Small intestine (tissue), 7 donors: ENCODE results near the gene DIS3L2. TPM values are rescaled to one million over a fixed set of nuclear protein-coding genes. Genes with fewer than 3 reads are reported as not detected.
A peak's percentile ranks its signal among the peaks of the same experiment; 100 is the strongest.

Experiments
- DNase-seq, 2 donors: peaks; one replicate each; pipeline versions ENCODE4 v3.0.0 to v3.0.0-alpha.2; 2013
- FAIRE-seq: peaks from 2 replicates; lab custom pipeline; 2012; peaks lifted over from hg19 to GRCh38; lab: Jason Lieb, UNC
- H3K27ac ChIP-seq, 3 donors: one replicate each; pipeline ENCODE4 v1.5.1; 2013; ENCODE audit warnings: low read length in 2 of 3, mild to moderate bottlenecking in 2 of 3, control low read depth in 1 of 3, inconsistent platforms in 1 of 3, low read depth in 1 of 3, moderate library complexity in 1 of 3
- H3K27me3 ChIP-seq, 3 donors: one replicate each; pipeline ENCODE4 v1.6.1; 2013; ENCODE audit warnings: low read length in 3 of 3, inconsistent platforms in 1 of 3; ENCODE audit not compliant: control insufficient read depth in 3 of 3, insufficient read depth in 3 of 3
- H3K36me3 ChIP-seq, 3 donors: one replicate each; pipeline ENCODE4 v1.6.1; 2013; ENCODE audit warnings: low read length in 3 of 3, inconsistent platforms in 1 of 3, low read depth in 1 of 3, mild to moderate bottlenecking in 1 of 3, moderate library complexity in 1 of 3; ENCODE audit not compliant: control insufficient read depth in 3 of 3, insufficient read depth in 2 of 3
- H3K4me1 ChIP-seq, 3 donors: one replicate each; pipeline ENCODE4 v1.6.1; 2013; ENCODE audit warnings: low read length in 2 of 3, inconsistent platforms in 1 of 3, low read depth in 1 of 3, mild to moderate bottlenecking in 1 of 3, moderate library complexity in 1 of 3; ENCODE audit not compliant: control insufficient read depth in 3 of 3, insufficient read depth in 2 of 3
- H3K4me3 ChIP-seq, 3 donors: one replicate each; pipeline ENCODE4 v1.5.1; 2013; ENCODE audit warnings: low read length in 3 of 3, control low read depth in 1 of 3, inconsistent platforms in 1 of 3, low read depth in 1 of 3, mild to moderate bottlenecking in 1 of 3, moderate library complexity in 1 of 3
- H3K9me3 ChIP-seq, 2 donors: one replicate each; pipeline ENCODE4 v1.6.1; 2013; ENCODE audit warnings: low read depth in 1 of 2, low read length in 1 of 2; ENCODE audit not compliant: control insufficient read depth in 2 of 2, insufficient read depth in 1 of 2
- WGBS, 3 donors: extraction: QIAGEN DNeasy Blood & Tissue Kit; methylation state at CpG; one replicate each; pipeline ENCODE4 v1.1.7; 2013; 5-methylcytosine and 5-hydroxymethylcytosine counted together
- polyA plus RNA-seq, 4 donors: library from polyadenylated mRNA; stranded (reverse) in 3 of 4; unstranded in 1 of 4; fragments of 200-250 nt in 3 of 4; fragments of 120-200 nt in 1 of 4; gene quantifications; one replicate each; pipeline versions ENCODE4 v1.2.1 to v1.2.3, GENCODE V29; 2013
- donor health status: healthy with polysubstance abuse.
- donor health status: control.
- donor health status: control.
- donor health status: Bipolar disorder and iron deficiency.
- donor health status: healthy.

Gene DIS3L2
- polyA plus RNA-seq, 4 donors = 8.3 to 22.1 (median 11.8) TPM

DNA sequence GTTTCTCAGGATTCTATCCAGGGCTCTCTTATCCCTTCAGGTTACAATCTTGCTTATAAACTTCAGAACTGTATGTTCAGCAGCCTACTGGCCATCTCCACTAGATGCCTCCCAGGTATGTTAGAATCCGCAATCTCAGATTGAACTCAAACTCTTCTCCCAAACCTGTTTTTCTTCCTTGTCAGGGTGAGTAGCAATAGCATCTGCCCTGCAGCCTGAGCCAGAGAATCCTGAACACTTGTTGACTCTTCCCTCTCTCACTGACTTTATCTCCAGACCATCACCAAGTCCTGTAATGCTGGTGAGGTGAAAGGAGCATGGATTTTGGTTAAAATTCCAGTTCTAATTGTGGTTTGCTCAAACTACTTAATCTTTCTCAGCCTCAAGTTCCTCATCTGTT lies 334.5 kb downstream of the DIS3L2 start:
- Histone ChIP-seq H3K27me3 (no peaks in the 10 kb centered on the region), H3K4me1 (no peaks in the 10 kb centered on the region), H3K9me3 (no peaks in the 10 kb centered on the region), H3K4me3 (no peak overlapping the region), H3K27ac (no peak overlapping the region), H3K36me3 (peaks cover 0 to 33% (median 4%) of the 10 kb centered on the region in 3 donors)
- DNase-seq = no peak
- FAIRE-seq = no peak
- 96 to 100% (median 98%) methylated on average over 1 of the region's 1 CpG for WGBS, 3 donors

DNA sequence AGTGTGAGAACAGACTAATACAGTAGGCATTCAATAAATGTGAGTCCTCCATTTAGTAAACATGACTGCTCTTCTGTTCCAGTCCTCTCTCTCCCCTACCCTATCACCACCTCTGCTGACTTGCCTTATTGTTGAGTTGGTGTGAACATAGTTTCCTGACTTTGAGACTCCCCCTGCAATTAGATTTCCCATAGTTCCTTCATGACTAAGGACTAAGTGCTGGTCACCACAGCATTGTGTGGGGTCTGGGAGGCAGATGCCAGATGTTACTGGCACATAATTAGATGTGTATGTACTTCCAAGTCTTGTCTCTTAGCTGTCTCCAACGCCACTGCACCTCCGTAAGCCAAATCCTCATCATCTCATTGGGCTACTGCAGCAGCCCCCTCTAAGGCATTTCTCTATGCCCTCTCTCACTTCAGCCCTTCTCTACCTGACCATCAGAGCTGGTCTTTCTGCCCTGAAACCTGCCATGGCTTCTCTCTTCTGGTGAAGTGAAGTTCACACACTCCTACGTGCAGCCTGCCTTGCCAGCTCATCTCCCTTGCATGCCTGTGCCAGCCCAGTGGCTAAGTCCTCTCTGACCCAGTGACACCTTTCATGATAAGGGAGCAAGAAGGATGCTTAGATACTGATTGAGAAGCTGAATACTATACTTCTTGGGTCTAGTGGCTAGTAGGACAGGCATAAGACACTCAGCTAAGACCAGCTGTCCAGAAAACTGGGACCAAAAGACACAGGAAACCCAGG lies 335.4 kb downstream of the DIS3L2 start:
- no peak overlapping the region for H3K4me3 ChIP-seq
- no peak overlapping the region for H3K27ac ChIP-seq
- WGBS, 3 donors = 95 to 98% (median 97%) methylated on average over 3 of the region's 3 CpGs
- DNase-seq (no peak), FAIRE-seq (no peak)
- H3K36me3 ChIP-seq = peaks cover 0 to 26% (median 6%) of the 10 kb centered on the region in 3 donors
- no peaks in the 10 kb centered on the region for H3K27me3 ChIP-seq
- H3K4me1 ChIP-seq = no peaks in the 10 kb centered on the region
- H3K9me3 ChIP-seq = no peaks in the 10 kb centered on the region

DNA sequence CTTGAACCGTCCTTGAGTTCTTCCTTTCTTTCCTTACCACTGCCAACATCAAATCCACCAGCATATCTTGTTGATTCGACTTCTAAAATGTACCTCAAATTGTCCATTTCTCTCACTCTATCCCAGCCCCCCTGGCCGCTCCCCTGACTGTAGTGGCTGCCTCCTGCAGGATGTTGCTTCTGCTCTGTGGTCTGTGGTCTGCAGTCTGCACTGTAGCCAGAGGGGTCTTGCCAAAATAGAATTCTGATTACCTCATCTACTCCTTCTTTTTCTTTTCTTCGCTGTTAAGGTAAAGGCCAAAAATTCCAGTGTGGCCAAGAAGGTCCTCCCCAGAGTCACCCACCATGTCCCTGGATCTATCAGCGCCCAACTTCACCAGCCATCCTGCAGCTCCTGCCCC lies 337.6 kb downstream of the DIS3L2 start:
- DNase-seq (no peak), FAIRE-seq (no peak)
- WGBS, 3 donors = 86 to 95% (median 92%) methylated on average over 5 of the region's 5 CpGs
- Histone ChIP-seq H3K4me3 (no peak overlapping the region), H3K27ac (no peak overlapping the region), H3K4me1 (no peaks in the 10 kb centered on the region), H3K27me3 (no peaks in the 10 kb centered on the region), H3K9me3 (peaks cover 0 to 4% of the 10 kb centered on the region in 2 donors), H3K36me3 (peaks cover 0 to 18% (median 6%) of the 10 kb centered on the region in 3 donors)

DNA sequence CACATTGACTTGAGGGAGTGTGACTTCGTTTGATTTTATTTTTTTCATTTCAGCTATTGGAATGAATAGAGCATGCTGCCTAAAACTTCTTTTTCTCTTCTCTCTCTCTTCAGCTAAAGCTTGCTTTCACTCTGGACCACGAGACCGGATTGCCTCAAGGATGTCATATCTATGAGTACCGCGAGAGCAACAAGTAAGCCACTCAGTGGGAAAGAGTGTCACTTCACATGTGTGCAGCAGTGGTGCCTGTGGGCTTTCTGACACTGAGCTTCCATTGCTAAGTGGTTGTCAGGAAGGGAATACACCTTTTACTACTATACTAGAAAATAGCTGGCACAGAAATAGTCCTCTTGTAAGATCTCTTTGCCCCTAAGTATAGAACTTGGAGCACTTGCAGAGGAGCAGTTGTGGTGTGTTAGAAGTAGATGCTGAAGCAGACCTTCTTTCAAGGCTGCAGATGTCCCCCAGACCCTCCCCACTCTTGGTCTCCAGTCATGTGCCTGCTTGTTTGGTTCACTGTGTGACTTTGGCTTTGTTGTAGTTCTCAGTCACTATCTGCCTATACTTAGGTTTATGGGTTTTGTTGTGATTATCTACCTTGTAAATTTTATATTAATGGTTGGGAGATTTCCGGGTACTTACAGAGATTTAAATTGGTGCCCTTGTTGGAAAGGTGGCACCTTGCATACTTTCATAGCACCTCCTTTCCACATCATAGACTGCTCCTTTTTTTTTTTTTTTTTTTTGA lies 338.6 kb downstream of the DIS3L2 start:
- FAIRE-seq = no peak
- H3K9me3 ChIP-seq = peaks cover 0 to 9% of the 10 kb centered on the region in 2 donors
- H3K27me3 ChIP-seq = no peaks in the 10 kb centered on the region
- no peak overlapping the region for H3K4me3 ChIP-seq
- no peak overlapping the region for H3K27ac ChIP-seq
- 82 to 87% (median 87%) methylated on average over 6 of the region's 6 CpGs for WGBS, 3 donors
- no peak for DNase-seq
- H3K4me1 ChIP-seq = no peaks in the 10 kb centered on the region
- H3K36me3 ChIP-seq = peaks cover 0 to 21% (median 6%) of the 10 kb centered on the region in 3 donors

DNA sequence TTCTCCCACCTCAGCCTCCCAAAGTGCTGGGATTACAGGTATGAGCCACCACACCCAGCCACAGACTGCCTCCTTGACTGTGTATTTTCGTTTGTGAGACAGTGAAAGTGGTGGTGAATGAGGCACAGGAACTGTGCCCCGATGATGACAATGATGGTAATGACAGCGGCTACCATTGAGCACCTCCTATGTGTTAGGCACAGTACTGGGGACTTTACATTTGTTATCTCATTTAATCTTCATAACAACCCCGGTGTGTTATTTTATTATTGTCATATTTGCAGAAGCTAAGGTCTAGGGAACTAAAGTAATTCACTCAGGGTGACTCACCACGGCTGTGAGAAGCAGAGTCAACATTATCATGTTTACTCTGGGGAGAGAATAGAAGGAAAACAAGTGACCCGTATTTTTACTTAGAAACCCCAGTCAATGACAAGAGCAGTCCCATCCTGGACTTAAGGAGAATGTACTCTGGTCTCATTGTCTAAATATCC lies 339.4 kb downstream of the DIS3L2 start:
- peaks cover 0 to 25% (median 6%) of the 10 kb centered on the region in 3 donors for H3K36me3 ChIP-seq
- 31 to 66% (median 47%) methylated on average over 6 of the region's 6 CpGs for WGBS, 3 donors

DNA sequence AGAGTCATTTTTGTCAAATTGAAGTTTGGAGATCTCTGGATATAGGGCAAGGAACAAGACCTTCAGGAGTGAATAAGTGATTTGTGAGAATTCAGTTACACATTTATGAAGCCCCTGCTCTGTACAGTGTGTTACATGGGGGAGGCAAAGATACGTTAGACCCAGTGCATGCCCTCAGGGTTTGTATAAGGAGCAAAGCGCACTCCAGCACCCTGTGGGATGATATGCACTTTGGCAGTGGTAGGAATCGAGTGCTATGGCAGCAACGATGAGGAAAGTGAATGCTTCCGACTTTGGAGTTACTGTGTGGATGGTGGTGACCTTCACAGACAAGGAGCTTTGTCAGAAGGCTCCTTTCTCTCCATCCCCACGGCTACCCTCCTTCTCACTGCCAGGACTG lies 342.7 kb downstream of the DIS3L2 start:
- H3K27me3 ChIP-seq = no peaks in the 10 kb centered on the region
- H3K27ac ChIP-seq = no peak overlapping the region
- peaks cover 0 to 9% of the 10 kb centered on the region in 2 donors for H3K9me3 ChIP-seq
- WGBS, 3 donors = 93 to 96% (median 96%) methylated on average over 6 of the region's 6 CpGs
- no peak for FAIRE-seq
- peaks cover 0 to 38% (median 6%) of the 10 kb centered on the region in 3 donors for H3K36me3 ChIP-seq
- no peaks in the 10 kb centered on the region for H3K4me1 ChIP-seq
- no peak overlapping the region for H3K4me3 ChIP-seq
- no peak for DNase-seq

More for the DNA sequence above, 339.4 kb downstream of the DIS3L2 start:
- peaks cover 0 to 9% of the 10 kb centered on the region in 2 donors for H3K9me3 ChIP-seq
- no peaks in the 10 kb centered on the region for H3K4me1 ChIP-seq
- H3K27ac ChIP-seq = no peak overlapping the region
- H3K4me3 ChIP-seq = no peak overlapping the region
- peak; percentile 68 to 72 for DNase-seq
- H3K27me3 ChIP-seq = no peaks in the 10 kb centered on the region
- no peak for FAIRE-seq

DNA sequence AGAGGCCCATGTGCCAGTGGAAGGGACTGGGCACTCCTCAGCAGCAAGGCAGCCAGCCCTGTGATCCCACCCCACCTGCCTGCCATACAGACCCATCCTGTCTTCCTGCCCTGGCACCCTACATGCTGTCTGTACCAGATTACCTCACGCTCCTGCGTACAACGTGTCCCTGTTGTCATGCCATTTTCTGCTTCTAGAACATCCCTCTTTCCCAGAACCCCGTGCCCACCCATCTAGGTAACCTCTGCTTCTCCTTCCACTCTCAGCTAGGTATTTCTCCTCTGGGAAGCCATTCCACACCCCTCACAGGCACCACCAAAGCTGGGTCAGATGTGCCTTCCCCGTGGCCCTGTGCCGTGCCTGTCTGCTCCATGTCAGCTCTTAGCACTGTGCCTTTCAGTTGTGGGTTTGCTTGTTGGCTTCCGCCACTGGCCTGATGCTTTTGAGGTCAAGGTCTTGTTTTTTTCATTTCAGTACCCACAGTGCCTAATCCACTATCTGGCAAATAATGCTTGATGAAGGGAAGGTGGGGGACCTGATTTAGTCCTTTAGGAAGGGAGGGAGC lies 345.3 kb downstream of the DIS3L2 start:
- 93 to 99% (median 97%) methylated on average over 7 of the region's 7 CpGs for WGBS, 3 donors
- DNase-seq = no peak
- H3K4me3 ChIP-seq = no peak overlapping the region
- no peak overlapping the region for H3K27ac ChIP-seq
- peaks cover 0 to 9% of the 10 kb centered on the region in 2 donors for H3K9me3 ChIP-seq
- FAIRE-seq = no peak
- no peaks in the 10 kb centered on the region for H3K4me1 ChIP-seq
- peaks cover 0 to 50% (median 0%) of the 10 kb centered on the region in 3 donors for H3K36me3 ChIP-seq
- no peaks in the 10 kb centered on the region for H3K27me3 ChIP-seq

DNA sequence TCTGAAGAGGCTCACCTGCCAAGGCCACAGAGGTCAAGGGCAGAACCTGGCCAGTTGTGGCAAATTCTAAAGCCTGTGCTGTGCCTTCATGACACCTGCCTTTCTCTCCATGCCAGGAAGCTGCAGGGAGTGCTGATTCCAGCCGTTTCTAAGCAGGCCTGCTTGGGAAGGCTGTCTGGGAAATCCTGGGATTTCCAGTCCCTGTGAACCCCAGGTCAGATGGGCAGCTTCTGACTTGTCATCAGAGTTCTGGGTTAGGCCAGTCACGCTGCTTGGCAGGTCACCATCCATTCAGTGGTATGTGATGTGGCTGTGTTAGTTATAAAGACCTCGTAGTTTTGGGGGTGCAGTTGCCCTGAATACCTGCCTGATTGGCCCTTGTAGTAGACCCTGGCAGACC lies 346.3 kb downstream of the DIS3L2 start:
- DNase-seq (no peak), FAIRE-seq (no peak)
- Histone ChIP-seq H3K4me3 (no peak overlapping the region), H3K27me3 (no peaks in the 10 kb centered on the region), H3K36me3 (peaks cover 0 to 48% (median 0%) of the 10 kb centered on the region in 3 donors), H3K4me1 (no peaks in the 10 kb centered on the region), H3K9me3 (peaks cover 0 to 9% of the 10 kb centered on the region in 2 donors), H3K27ac (no peak overlapping the region)
- WGBS, 3 donors = 77 to 82% (median 77%) methylated on average over 3 of the region's 3 CpGs
